ENCODE results near the gene KLF8.

Gene KLF8

DNA sequence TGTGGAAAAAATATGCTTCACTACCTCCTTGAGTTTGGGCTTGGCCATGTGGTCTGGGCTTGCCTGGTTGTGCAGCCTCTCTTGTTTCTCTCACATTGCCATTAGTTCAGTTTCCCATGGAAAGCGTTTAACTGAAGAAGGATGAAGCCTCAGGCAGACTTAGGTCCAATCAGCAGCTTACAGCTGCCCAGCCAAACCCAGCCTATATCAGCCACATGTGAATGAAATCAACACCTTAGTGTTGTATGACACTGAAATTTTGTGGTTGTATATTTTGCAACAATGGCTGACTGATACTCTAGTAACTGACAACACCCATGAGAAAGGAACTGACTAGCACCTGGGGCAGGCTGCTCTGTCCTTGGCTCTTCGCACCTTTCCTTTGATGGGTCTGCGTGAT, 81.2 kb downstream of the KLF8 start:
- DNase-seq = no peak

DNA sequence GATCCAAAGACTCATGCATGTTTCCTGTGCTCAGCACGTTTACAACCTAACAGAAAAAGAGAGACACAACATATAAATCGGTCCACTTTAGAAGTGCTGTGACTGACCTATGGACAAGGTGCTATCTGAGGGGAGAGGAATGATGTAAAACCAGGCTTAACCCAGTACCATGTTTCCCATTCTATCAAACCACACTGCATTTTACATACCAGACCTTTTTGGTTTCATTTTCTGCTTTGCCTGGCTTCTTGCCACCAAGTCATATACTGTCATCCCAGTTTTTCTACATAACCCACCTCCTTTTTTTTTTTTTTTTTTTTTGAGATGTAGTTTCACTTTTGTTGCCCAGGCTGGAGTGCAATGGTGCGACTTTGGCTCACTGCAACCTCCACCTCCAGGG, 82.2 kb downstream of the KLF8 start:
- DNase-seq = no peak

DNA sequence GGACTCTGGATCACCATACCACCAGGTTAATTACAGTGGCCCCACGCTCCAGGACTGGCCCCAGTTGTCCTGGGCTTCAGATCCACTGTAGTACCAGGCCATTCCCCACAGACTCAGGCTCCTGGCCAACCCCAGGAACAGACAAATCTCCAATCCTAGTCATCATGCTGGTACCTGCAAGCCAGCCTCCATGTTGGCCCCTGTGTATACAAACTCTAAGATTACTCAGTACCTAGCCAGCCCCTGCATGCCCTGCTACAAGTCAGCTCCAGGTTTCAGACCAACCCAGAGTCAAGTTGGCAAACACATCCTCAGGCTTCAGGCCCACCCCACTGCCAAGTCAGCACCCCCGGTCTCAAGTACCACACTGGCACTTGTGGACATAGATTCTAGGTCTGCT, 85.9 kb downstream of the KLF8 start:
- DNase-seq = no peak

DNA sequence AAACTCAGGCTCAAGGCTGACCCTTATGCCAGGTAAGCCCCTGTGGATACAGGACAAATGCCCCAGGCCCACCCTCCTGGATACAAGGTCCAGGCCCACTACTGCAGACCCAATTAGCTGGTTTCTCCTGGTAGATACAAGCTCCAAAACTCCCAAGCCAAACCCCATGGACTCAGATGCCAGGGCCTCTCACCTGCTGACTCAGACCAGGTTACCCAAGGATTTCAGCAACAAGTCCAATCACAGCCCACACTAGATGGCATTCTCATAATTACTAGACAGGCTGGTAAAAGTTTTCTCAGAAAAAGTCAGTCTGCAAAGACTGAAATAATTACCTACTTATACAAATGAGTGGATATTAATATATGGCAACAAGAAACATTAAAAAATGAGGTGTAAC, 87.0 kb downstream of the KLF8 start:
- DNase-seq = no peak

Measured in GOT3 (cell line).